Muscle layer of duodenum (tissue), 2 donors: Measurements from ENCODE around the gene INTS4.
"Not testable (repeated sequence)": the region's sequence is repeated elsewhere in the genome, so short reads cannot be mapped to it uniquely, and the experiment has no call there.

Experiments used
- H3K27ac ChIP-seq: one replicate; pipeline ENCODE4 v1.7.0; 2013; ENCODE audit warnings: mild to moderate bottlenecking, low read length
- H3K27me3 ChIP-seq: one replicate; pipeline ENCODE4 v1.7.0; 2013; ENCODE audit warnings: low read depth, mild to moderate bottlenecking, control low read depth, low read length
- H3K36me3 ChIP-seq, 2 donors: one replicate each; pipeline ENCODE4 v1.7.0; 2013; ENCODE audit warnings: low read length in 2 of 2, control low read depth in 1 of 2, mild to moderate bottlenecking in 1 of 2; ENCODE audit not compliant: insufficient read depth in 2 of 2, control insufficient read depth in 1 of 2
- H3K4me1 ChIP-seq, 2 donors: one replicate each; pipeline ENCODE4 v1.7.0; 2013; ENCODE audit warnings: low read length in 2 of 2, mild to moderate bottlenecking in 2 of 2, control low read depth in 1 of 2, moderate library complexity in 1 of 2; ENCODE audit not compliant: insufficient read depth in 2 of 2, control insufficient read depth in 1 of 2
- H3K4me3 ChIP-seq, 2 donors: one replicate each; pipeline ENCODE4 v1.7.0; 2013; ENCODE audit warnings: low read length in 2 of 2, low read depth in 1 of 2, mild to moderate bottlenecking in 1 of 2
- H3K9me3 ChIP-seq, 2 donors: one replicate each; pipeline ENCODE4 v1.7.0; 2013; ENCODE audit warnings: low read length in 2 of 2, control low read depth in 1 of 2, mild to moderate bottlenecking in 1 of 2; ENCODE audit not compliant: control insufficient read depth in 1 of 2
- donor health status: healthy.

Gene INTS4

DNA sequence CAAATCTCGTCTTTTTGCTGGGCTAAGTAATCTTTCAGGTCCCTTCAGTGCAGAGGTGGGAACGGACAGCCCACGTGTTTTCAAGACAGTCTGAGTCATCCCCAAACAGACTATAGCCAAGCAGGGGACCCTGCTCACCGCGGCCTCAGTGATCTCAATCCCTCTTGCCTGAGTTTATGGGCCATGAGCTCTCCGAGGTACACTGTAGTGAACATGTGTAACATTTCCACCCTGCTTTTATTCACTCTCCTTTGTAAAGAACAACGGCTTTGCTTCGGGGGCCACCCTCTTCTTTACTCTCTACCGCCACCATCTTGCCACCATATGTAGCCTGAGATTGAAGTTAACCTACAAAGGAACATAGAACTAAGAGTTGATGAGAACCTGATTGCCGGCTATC lies 40.2 kb upstream of the INTS4 start:
- H3K4me1 ChIP-seq, result peaks cover 2 to 13% of the 10 kb centered on the region in 2 donors
- no peaks in the 10 kb centered on the region for H3K9me3 ChIP-seq
- H3K27me3 ChIP-seq, result no peaks in the 10 kb centered on the region
- no peaks in the 10 kb centered on the region for H3K36me3 ChIP-seq
- no peak overlapping the region for H3K27ac ChIP-seq
- H3K4me3 ChIP-seq, result no peak overlapping the region

DNA sequence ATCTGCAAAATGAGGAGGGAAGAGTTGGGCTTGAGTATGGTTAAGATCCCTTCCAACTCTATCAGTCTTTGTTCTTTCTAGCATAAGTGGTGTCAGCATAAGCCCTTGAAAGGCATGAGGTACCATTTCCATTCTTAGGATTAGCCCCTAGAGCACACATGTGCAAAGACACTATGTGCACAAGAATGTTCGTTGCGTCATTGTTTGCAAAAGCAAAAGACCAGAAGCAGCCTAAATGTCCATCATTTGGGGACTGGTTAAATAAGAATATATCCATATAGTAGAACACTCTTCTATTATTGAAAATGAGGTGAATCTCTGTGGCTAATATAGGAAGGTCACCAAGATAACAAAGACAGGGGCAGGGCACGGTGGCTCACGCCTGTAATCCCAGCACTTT lies 38.6 kb upstream of the INTS4 start:
- Histone ChIP-seq H3K4me3 (no peak overlapping the region), H3K4me1 (peaks cover 0 to 12% of the 10 kb centered on the region in 2 donors), H3K27ac (no peak overlapping the region)

DNA sequence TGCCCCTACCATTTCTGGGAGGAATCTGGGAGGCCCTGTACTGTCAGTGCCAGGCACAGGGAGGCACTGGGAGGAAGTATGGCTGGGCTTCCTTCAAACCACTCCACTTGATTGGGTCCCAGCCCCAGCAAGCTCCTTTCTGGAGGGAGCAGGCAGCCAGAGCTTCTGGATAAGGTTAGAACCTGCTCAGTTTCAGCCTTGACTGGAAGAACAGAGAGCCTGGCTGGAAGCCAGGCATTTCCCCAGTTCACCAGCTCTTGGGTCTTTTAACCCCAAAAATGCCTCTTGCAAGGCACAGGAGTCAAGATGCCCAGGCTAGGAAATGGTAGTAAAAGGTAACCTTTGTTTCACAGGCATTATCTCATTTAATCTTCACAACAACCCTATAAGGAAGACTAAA lies 37.6 kb upstream of the INTS4 start:
- H3K27ac ChIP-seq, result no peak overlapping the region

More for the DNA sequence above, 38.6 kb upstream of the INTS4 start:
- H3K9me3 ChIP-seq, result no peaks in the 10 kb centered on the region
- no peaks in the 10 kb centered on the region for H3K36me3 ChIP-seq
- no peaks in the 10 kb centered on the region for H3K27me3 ChIP-seq

DNA sequence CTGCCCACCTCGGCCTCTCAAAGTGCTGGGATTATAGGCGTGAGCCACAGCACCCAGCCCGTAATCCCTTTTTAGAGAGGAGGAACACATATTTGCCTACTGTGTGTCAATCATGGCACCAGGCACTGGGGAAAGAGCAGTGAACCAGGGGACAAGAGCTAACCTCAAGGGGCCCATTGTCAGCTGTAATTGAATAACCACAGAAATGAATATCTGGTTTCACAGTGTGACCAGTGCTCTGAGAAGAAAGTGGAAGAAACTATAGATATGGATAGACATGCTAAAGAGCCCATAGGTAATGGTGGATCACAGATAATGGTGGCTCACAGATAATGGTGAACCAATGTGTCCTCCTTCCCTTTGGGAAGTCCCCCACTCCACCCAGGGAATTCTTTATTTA lies 37.2 kb upstream of the INTS4 start:
- Histone ChIP-seq H3K4me3 (no peak overlapping the region), H3K36me3 (no peaks in the 10 kb centered on the region), H3K9me3 (no peaks in the 10 kb centered on the region), H3K4me1 (peaks cover 0 to 12% of the 10 kb centered on the region in 2 donors), H3K27me3 (no peaks in the 10 kb centered on the region), H3K27ac (no peak overlapping the region)

More for the DNA sequence above, 37.6 kb upstream of the INTS4 start:
- no peaks in the 10 kb centered on the region for H3K9me3 ChIP-seq
- no peaks in the 10 kb centered on the region for H3K27me3 ChIP-seq
- H3K36me3 ChIP-seq, result no peaks in the 10 kb centered on the region
- H3K4me1 ChIP-seq, result peaks cover 0 to 12% of the 10 kb centered on the region in 2 donors
- no peak overlapping the region for H3K4me3 ChIP-seq

DNA sequence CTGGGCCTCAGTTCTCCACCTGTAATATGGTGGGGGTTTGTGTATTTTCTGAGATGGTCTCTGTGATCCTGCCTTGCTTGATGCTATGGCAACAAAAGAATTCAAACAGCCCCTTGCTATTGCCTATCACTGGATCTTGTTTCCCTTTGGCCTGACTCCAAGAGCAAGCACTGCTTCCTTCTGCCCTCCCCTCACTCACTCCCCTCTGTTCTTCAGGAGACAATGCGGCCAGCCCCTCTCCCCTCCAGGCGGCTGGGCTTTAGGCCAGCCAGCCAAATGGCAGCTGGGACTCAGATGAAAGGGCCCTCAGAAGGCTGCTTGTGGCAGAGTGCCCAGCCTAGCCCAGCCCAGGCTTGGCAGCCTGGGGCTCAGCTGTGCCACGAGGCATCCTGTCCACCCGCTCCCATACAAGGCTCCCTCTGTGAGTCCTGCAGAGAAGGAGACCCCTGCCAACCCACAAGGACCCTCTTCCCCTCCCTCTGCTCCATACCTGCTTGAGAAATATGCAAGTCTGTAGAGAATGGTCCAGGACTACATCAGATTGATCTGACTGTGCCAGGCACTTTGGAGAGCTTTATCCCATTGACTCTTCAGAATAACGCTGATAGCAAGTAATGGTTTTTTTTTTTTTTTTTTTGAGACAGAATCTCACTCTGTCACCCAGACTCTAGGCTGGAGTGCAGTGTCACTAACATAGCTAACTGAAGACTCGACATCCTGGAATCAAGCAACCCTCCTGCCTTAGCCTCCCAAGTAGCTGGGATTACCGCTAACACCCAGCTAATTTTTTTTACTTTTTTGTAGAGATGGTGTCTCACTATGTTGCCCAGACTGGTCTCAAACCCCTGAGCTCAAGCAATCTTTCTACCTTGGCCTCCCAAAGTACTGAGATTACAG lies 36.2 kb upstream of the INTS4 start:
- Histone ChIP-seq H3K4me1 (peaks cover 0 to 12% of the 10 kb centered on the region in 2 donors), H3K4me3 (no peak overlapping the region), H3K36me3 (no peaks in the 10 kb centered on the region), H3K9me3 (no peaks in the 10 kb centered on the region), H3K27ac (no peak overlapping the region), H3K27me3 (no peaks in the 10 kb centered on the region)

DNA sequence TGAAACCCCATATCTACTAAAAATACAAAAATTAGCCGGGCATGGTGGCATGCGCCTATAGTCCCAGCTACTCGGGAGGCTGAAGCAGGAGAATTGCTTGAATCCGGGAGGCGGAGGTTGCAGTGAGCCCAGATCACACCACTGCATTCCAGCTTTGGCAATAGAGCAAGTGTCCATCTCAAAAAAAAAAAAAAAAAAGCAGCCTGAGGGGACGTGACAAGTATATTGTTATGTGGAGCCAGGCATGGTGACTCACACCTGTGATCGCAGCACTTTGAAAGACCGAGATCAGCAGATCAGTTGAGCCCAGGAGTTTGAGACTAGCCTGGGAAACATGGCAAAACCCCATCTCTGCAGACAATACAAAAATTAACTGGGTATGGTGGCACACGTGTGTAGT lies 34.0 kb upstream of the INTS4 start:
- H3K4me3 ChIP-seq, H3K27ac ChIP-seq, H3K9me3 ChIP-seq, H3K27me3 ChIP-seq, H3K36me3 ChIP-seq: not testable (repeated sequence)
- H3K4me1 ChIP-seq, result peaks cover 0 to 12% of the 10 kb centered on the region in 2 donors

DNA sequence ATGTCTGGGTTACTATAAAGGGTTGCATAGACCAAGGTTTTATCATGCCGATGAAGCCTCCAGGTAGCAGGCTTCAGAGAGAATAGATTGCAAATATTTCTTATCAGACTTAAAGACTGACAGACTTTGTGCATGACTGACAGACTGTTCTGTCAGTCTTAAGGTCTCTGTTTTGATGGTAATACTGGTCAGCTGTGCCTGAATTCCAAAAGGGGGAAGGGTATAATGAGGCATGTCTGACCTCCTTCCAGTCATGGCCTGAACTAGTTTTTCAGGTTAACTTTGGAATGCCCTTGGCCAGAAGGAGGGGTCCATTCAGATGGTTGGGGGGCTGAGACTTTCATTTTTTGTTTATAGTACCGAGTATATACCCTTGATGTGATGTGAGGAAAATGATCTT lies 33.3 kb upstream of the INTS4 start:
- no peak overlapping the region for H3K4me3 ChIP-seq
- H3K27me3 ChIP-seq, result no peaks in the 10 kb centered on the region
- H3K4me1 ChIP-seq, result peaks cover 0 to 12% of the 10 kb centered on the region in 2 donors

DNA sequence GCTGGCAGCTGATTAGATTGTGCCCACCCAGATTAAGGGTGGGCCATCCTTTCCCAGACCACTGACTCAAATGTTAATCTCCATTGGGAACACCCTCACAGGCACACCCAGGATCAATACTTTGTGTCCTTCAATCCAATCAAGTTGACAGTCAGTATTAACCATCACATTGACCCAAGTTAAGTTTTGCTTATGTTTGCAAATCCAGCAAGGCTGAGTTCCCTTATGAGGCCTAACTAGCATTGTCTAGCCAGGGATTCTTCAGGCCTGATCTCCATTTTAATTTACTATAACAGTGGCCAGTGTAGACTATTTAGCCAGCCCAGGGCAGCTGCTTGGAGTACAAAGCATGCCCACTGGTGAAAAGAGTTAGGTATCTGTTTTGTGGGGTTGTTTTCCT lies 30.9 kb upstream of the INTS4 start:
- Histone ChIP-seq H3K36me3 (no peaks in the 10 kb centered on the region), H3K27me3 (no peaks in the 10 kb centered on the region), H3K27ac (no peak overlapping the region), H3K9me3 (no peaks in the 10 kb centered on the region), H3K4me1 (peaks cover 0 to 4% of the 10 kb centered on the region in 2 donors), H3K4me3 (no peak overlapping the region)

More for the DNA sequence above, 33.3 kb upstream of the INTS4 start:
- no peak overlapping the region for H3K27ac ChIP-seq
- H3K9me3 ChIP-seq, result no peaks in the 10 kb centered on the region
- H3K36me3 ChIP-seq, result no peaks in the 10 kb centered on the region

DNA sequence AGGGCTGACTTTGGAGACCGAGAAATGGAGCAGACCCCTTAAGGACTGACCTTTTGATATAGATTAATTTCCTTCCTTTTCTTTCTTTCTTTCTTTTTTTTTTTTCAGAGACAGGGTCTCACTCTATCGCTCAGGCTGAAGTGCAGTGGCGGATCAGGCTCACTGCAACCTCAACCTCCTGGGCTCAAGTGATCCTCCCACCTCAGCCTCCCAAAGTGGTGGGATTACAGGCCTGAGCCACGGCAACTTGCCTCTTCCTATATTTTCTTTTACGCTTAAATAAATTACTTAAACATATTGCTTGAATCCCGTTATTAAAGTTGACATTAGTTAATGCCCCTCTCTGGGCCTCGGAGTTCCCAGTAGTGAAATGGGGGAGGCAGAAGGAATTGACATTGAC lies 29.0 kb upstream of the INTS4 start:
- H3K27ac ChIP-seq, result no peak overlapping the region
- H3K4me1 ChIP-seq, result no peaks in the 10 kb centered on the region
- H3K27me3 ChIP-seq, result no peaks in the 10 kb centered on the region
- H3K9me3 ChIP-seq, result no peaks in the 10 kb centered on the region
- H3K36me3 ChIP-seq, result no peaks in the 10 kb centered on the region
- H3K4me3 ChIP-seq, result peak overlapping the region; percentile 54 to 70

DNA sequence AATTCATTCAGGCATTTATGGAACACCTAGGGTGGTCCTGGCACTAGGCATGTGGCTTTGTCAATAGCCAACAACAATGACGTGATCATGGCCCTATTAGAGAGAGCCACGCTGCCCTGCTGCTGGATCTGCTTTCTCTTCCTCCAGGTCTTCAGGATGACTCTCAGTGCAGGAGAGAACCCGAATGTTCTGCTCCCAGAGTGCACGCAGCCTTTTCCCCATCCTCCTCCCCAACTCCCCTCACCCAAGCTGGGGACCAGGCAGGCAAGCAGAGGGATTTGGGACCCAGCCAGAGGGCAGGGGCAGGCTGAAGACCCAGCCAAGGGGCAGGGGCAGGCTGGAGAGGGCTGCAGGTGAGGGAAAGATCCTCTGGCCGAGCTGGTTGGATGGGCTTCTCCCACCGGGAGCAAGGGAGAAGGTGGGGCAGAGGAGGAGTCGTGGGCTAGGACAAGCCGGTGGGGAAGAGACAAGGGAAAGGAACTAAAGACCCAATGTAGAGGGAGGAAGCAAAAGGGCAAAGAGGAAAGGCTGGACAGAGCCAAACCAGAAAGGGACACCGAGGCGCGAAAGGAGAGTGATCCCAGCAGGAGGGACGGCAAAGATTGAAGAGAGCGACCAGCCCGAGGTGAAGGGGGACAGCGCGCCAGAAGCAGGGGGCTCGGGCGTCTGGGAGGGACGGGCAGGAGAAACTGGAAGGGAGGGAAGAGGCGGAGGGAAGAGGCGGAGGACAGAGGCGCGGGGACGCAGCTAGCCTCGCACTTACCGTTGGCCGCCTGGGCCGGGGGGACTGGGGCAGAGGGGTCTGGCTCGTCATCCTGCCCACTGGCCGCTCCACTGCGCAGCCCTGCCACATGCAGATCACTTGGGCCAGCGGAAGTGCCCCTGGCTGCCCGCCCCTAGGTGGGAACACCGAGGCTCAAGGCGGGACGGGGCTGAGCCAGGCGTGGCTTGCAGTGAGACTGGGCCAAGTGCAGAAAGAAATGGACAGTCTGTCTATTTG lies 28.2 kb upstream of the INTS4 start, which contains the start of gene KCTD14:
TSS of gene KCTD14 (minus strand) at position 880 of the 1,000 bp plus-strand sequence. CDS start at position 853, 27 bp downstream.
- Histone ChIP-seq H3K4me1 (no peaks in the 10 kb centered on the region), H3K36me3 (no peaks in the 10 kb centered on the region), H3K27ac (peak within 1 kb of the TSS; percentile 31), H3K9me3 (no peaks in the 10 kb centered on the region), H3K4me3 (peak within 1 kb of the TSS; percentile 54 to 70), H3K27me3 (no peaks in the 10 kb centered on the region)

DNA sequence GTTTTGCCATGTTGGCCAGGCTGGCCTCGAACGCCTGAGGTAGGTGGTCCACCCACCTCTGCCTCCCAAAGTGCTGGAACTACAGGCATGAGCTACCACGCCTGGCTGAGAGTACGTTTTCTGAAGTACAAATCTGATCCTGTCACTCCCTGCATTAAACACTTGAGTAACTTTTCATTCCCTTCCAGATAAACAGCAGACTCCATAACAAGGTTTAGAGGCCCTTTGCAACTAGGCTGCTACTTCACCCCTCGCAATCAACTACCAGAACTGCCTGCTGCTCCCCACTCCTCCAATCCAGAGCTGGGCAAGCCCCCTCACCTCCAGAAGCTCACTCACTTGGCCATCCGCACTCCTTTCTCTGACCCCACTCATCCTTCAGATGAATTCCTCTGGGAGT lies 27.1 kb upstream of the INTS4 start:
- H3K9me3 ChIP-seq, result no peaks in the 10 kb centered on the region
- H3K4me1 ChIP-seq, result no peaks in the 10 kb centered on the region
- no peaks in the 10 kb centered on the region for H3K27me3 ChIP-seq
- H3K36me3 ChIP-seq, result no peaks in the 10 kb centered on the region
- H3K27ac ChIP-seq, result peak overlapping the region; percentile 31
- H3K4me3 ChIP-seq, result no peak overlapping the region
